LHCN-M2 (cell line): ENCODE data around the gene CPEB4. TPM values are rescaled to one million over a fixed set of nuclear protein-coding genes. Genes with fewer than 3 reads are reported as not detected.
A peak's percentile ranks its signal among the peaks of the same experiment; 100 is the strongest.

ENCODE experiments used
- DNase-seq: peaks from one replicate; pipeline ENCODE4 v3.0.0-alpha.2; 2012; ENCODE audit warnings: low read depth
- total RNA-seq: library from RNA; depleted of rRNA; stranded (reverse); fragments of >200 nt; gene quantifications from 2 replicates; pipeline ENCODE4 v1.2.3, GENCODE V29; 2014

Gene CPEB4
- total RNA-seq, 1 experiment from 2014 or later, result 16.2 TPM

- no peak for DNase-seq
These were observed 53.7 kb downstream of the CPEB4 start for GRCh38 chr5:173941758-173942401.

- no peak for DNase-seq
These were observed 56.4 kb downstream of the CPEB4 start for GRCh38 chr5:173944511-173944910.

- DNase-seq, result no peak
These were observed 57.0 kb downstream of the CPEB4 start for GRCh38 chr5:173945160-173945559.

GRCh38 chr5:173946323-173946722 lies 58.2 kb downstream of the CPEB4 start:
- DNase-seq, result no peak

GRCh38 chr5:173950829-173951228 lies 62.7 kb downstream of the CPEB4 start:
- no peak for DNase-seq

- DNase-seq, result peak; percentile 71
These were observed 65.5 kb downstream of the CPEB4 start for GRCh38 chr5:173953528-173954090.

- peak; percentile 51 for DNase-seq
These were observed 66.7 kb downstream of the CPEB4 start for GRCh38 chr5:173954671-173955521.

GRCh38 chr5:173960986-173961385 lies 72.8 kb downstream of the CPEB4 start:
- DNase-seq, result no peak

- DNase-seq, result no peak
These were observed 73.3 kb downstream of the CPEB4 start for GRCh38 chr5:173961418-173961817.

GRCh38 chr5:173962436-173962972 lies 74.4 kb downstream of the CPEB4 start:
- DNase-seq, result no peak

GRCh38 chr5:173963182-173963838 lies 75.2 kb downstream of the CPEB4 start:
- peak; percentile 79 for DNase-seq

GRCh38 chr5:173963867-173964441 lies 75.8 kb downstream of the CPEB4 start:
- DNase-seq, result no peak

GRCh38 chr5:173964506-173964905 lies 76.4 kb downstream of the CPEB4 start:
- DNase-seq, result no peak

GRCh38 chr5:173967241-173967640 lies 79.1 kb downstream of the CPEB4 start:
- no peak for DNase-seq

GRCh38 chr5:173968154-173968797 lies 80.1 kb downstream of the CPEB4 start:
- no peak for DNase-seq

GRCh38 chr5:173969167-173970049 lies 81.3 kb downstream of the CPEB4 start:
- no peak for DNase-seq

GRCh38 chr5:173970878-173971650 lies 82.9 kb downstream of the CPEB4 start:
- DNase-seq, result no peak

GRCh38 chr5:173971681-173972345 lies 83.7 kb downstream of the CPEB4 start:
- DNase-seq, result no peak

GRCh38 chr5:173972607-173972924 lies 84.4 kb downstream of the CPEB4 start:
- DNase-seq, result no peak
